HepG2 (cell line): Measurements from ENCODE around the gene MYBL2. TPM values are rescaled to one million over a fixed set of nuclear protein-coding genes. Genes with fewer than 3 reads are reported as not detected.

ENCODE experiments used
- ATAC-seq: fragments of 200-7000 bp; cut with Tn5 transposase; 3 replicates; pipeline ENCODE4 v1.9.1; 2020; ENCODE audit warnings: mild to moderate bottlenecking, moderate library complexity
- BruUV-seq: library from RNA; stranded (reverse); fragments of 400-500 nt; replicated peaks from 2 replicates; lab custom pipeline; 2021; lab: Mats Ljungman, UMichigan
- CTCF ChIA-PET: fragments of 300-600 bp; formaldehyde crosslinking; extraction: SDS; loops from one replicate; lab custom pipeline; 2021; ENCODE audit warnings: low total read pairs, inconsistent platforms, low intra/inter-chr PET ratio; lab: Yijun Ruan, JAX
- POLR2A ChIA-PET: fragments of 350-600 bp; sonication (Branson Sonifier 250); formaldehyde crosslinking; loops from one replicate; lab custom pipeline; 2020; ENCODE audit warnings: antibody characterized with exemption, inconsistent platforms; lab: Yijun Ruan, JAX
- DNase-seq: peaks from one replicate; pipeline ENCODE4 v3.0.0-alpha.2; 2015; ENCODE audit warnings: low spot score
- FAIRE-seq: peaks from 3 replicates; lab custom pipeline; 2011; peaks lifted over from hg19 to GRCh38; lab: Jason Lieb, UNC
- H2AFZ ChIP-seq: one replicate; pipeline ENCODE4 v1.6.1; 2011; ENCODE audit warnings: low read length, inconsistent platforms
- H3K27ac ChIP-seq: fragments of 300-600 bp; 3 replicates; pipeline ENCODE4 v1.8.0; 2011; ENCODE audit warnings: mixed run types, mild to moderate bottlenecking, mixed read lengths, low read length, inconsistent platforms; ENCODE audit not compliant: insufficient read depth; ENCODE audit errors: extremely low read length
- H3K27me3 ChIP-seq, 2 experiments: fragments of 200-600 bp in 1 of 2; 2 replicates in 1 of 2; 3 replicates in 1 of 2; pipeline versions ENCODE4 v1.6.0 to v1.8.0; 2011; ENCODE audit warnings: low read length in 2 of 2, mild to moderate bottlenecking in 2 of 2, moderate library complexity in 2 of 2, inconsistent platforms in 1 of 2; ENCODE audit not compliant: insufficient read depth in 2 of 2, control insufficient read depth in 1 of 2
- H3K36me3 ChIP-seq, 2 experiments: fragments of 200-600 bp in 1 of 2; replicated peaks in 1 of 2; 2 replicates in 1 of 2; 3 replicates in 1 of 2; pipeline versions ENCODE4 v1.5.1 to v1.8.0; 2011; ENCODE audit warnings: low read length in 2 of 2, inconsistent platforms in 1 of 2; ENCODE audit not compliant: insufficient read depth in 2 of 2, control insufficient read depth in 1 of 2
- H3K4me1 ChIP-seq: 2 replicates; pipeline ENCODE4 v1.5.1; 2012; ENCODE audit warnings: low read length, inconsistent platforms; ENCODE audit not compliant: insufficient read depth
- H3K4me2 ChIP-seq: 2 replicates; pipeline ENCODE4 v1.6.0; 2011; ENCODE audit warnings: low read depth, low read length, inconsistent platforms
- H3K4me3 ChIP-seq, 3 experiments: fragments of 200-600 bp in 1 of 3; sonication (generic), shearing (Covaris generic) in 1 of 3; replicated peaks in 1 of 3; 2 replicates each; pipeline ENCODE4 v1.5.1; 2011 to 2016; ENCODE audit warnings: low read length in 3 of 3, inconsistent platforms in 2 of 3, low read depth in 2 of 3, mild to moderate bottlenecking in 2 of 3, control low read depth in 1 of 3, mixed read lengths in 1 of 3; ENCODE audit not compliant: insufficient read depth in 1 of 3
- H3K79me2 ChIP-seq: one replicate; pipeline ENCODE4 v1.6.1; 2011; ENCODE audit warnings: low read length, inconsistent platforms; ENCODE audit not compliant: insufficient read depth
- H3K9ac ChIP-seq: 2 replicates; pipeline ENCODE4 v1.6.0; 2011; ENCODE audit warnings: mild to moderate bottlenecking, low read depth, low read length, inconsistent platforms; ENCODE audit not compliant: insufficient read depth
- H3K9me3 ChIP-seq: 2 replicates; pipeline ENCODE4 v1.5.1; 2012; ENCODE audit warnings: mild to moderate bottlenecking, low read length
- H4K20me1 ChIP-seq: 2 replicates; pipeline ENCODE4 v1.6.0; 2011; ENCODE audit warnings: inconsistent platforms, mild to moderate bottlenecking, low read length, moderate library complexity; ENCODE audit not compliant: insufficient read depth
- CHCHD3 ChIP-seq: sonication (generic); formaldehyde crosslinking; IDR thresholded peaks from 2 replicates; pipeline ENCODE4 v1.8.0; 2022; ENCODE audit warnings: mild to moderate bottlenecking, missing genetic modification reagents, moderate library complexity
- FOXO4 ChIP-seq: sonication (generic); formaldehyde crosslinking; conservative IDR thresholded peaks from 2 replicates; pipeline ENCODE4 v1.8.1; 2023; ENCODE audit warnings: missing genetic modification reagents
- GFI1 ChIP-seq: sonication (generic); formaldehyde crosslinking; IDR thresholded peaks from 2 replicates; pipeline ENCODE4 v1.5.0; 2020; ENCODE audit warnings: missing genetic modification reagents, mild to moderate bottlenecking, borderline replicate concordance
- ISL2 ChIP-seq: sonication (generic); formaldehyde crosslinking; IDR thresholded peaks from 2 replicates; pipeline ENCODE4 v1.5.0; 2020; ENCODE audit warnings: missing genetic modification reagents
- RBAK ChIP-seq: sonication (generic); formaldehyde crosslinking; IDR thresholded peaks from 2 replicates; pipeline ENCODE4 v1.5.1; 2020; ENCODE audit warnings: mild to moderate bottlenecking, missing genetic modification reagents
- SALL1 ChIP-seq: sonication (generic); formaldehyde crosslinking; IDR thresholded peaks from 2 replicates; pipeline ENCODE4 v1.8.0; 2022; ENCODE audit warnings: mild to moderate bottlenecking, missing genetic modification reagents
- ZNF407 ChIP-seq: sonication (generic); formaldehyde crosslinking; IDR thresholded peaks from one replicate; pipeline ENCODE4 v1.5.1; 2020; ENCODE audit warnings: mild to moderate bottlenecking, missing genetic modification reagents; ENCODE audit errors: not compliant biosample characterization
- ZNF468 ChIP-seq: sonication (generic); formaldehyde crosslinking; IDR thresholded peaks from 2 replicates; pipeline ENCODE4 v1.8.0; 2022; ENCODE audit warnings: mild to moderate bottlenecking, moderate library complexity, missing genetic modification reagents
- ZNF510 ChIP-seq: sonication (generic); formaldehyde crosslinking; IDR thresholded peaks from 2 replicates; pipeline ENCODE4 v1.4.0; 2020; ENCODE audit warnings: low read depth, mild to moderate bottlenecking, missing genetic modification reagents
- WGBS: methylation state at CpG from one replicate; pipeline ENCODE4 v1.1.6; 2017; ENCODE audit warnings: low lambda C conversion rate; 5-methylcytosine and 5-hydroxymethylcytosine counted together
- in situ Hi-C: cut with HindIII; loops from 2 replicates; pipeline ENCODE4 v1.10.0; 2017; ENCODE audit warnings: low pct_unique_long_range_greater_than_20kb; ENCODE audit not compliant: extremely low pct_ligation_motif_present
- intact Hi-C: fragments of 100-400 bp; cut with micrococcal nuclease; formaldehyde crosslinking; loops from one replicate; pipeline ENCODE4 v1.10.0; 2022; ENCODE audit not compliant: unreplicated experiment
- polyA plus RNA-seq, 8 experiments: library from polyadenylated mRNA; depleted of rRNA in 3 of 8; stranded (reverse) in 7 of 8; unstranded in 1 of 8; fragments of >200 nt; fragmentation: Illumina TruSeq in 4 of 8; extraction: Trizol in 4 of 8; gene quantifications; 2 replicates each; pipeline versions ENCODE4 v1.2.1 to v1.2.3, GENCODE V29; 2011 to 2016; ENCODE audit warnings: low read depth in 4 of 8, missing spikeins in 1 of 8, mixed read lengths in 1 of 8; ENCODE audit not compliant: insufficient read depth in 1 of 8
- total RNA-seq, 5 experiments: library from RNA; depleted of rRNA; stranded (reverse); fragments of >200 nt; fragmentation: Illumina TruSeq; extraction: Trizol; gene quantifications; 2 replicates each; pipeline ENCODE4 v1.2.3, GENCODE V29; 2016; ENCODE audit warnings: low read depth in 1 of 5

MYBL2 gene
- total and polyA plus RNA-seq, 2 of the 13 experiments (the other 11 are each of a cell fraction or from before 2014, with no cell fraction given), result 11.9 to 66.2 TPM

- intact Hi-C loops, result loop anchor here (10.0 kb wide), 1 partner anchor 485 kb away; no protein-coding TSS in a partner anchor
- TF ChIP-seq RBAK (CRISPR knock-in tag) (peak; percentile 90), ZNF510 (CRISPR knock-in tag) (no peak)
- TF ChIP-seq, all 625 proteins: peak for 1
- Histone ChIP-seq H3K4me3 (no peak overlapping the region), H3K9me3 (no peaks in the 10 kb centered on the region), H3K4me1 (peaks cover 22% of the 10 kb centered on the region), H3K27ac (no peak overlapping the region), H4K20me1 (no peaks in the 10 kb centered on the region), H3K4me2 (no peak overlapping the region), H3K79me2 (no peaks in the 10 kb centered on the region), H3K27me3 (peaks cover 0 to 8% of the 10 kb centered on the region in 2 experiments; a peak in 1 of 5 replicates), H3K9ac (no peak overlapping the region), H3K36me3 (peaks cover 7% of the 10 kb centered on the region in 2 experiments; a peak in 2 of 5 replicates), H2AFZ (no peak overlapping the region)
- WGBS, result 21% methylated on average over 1 of the region's 1 CpG
- in situ Hi-C loops, result no loop called here
- ATAC-seq (no peak), FAIRE-seq (no peak), DNase-seq (no peak)
- CTCF ChIA-PET, result no interaction called here
- POLR2A ChIA-PET, result no interaction called here
- BruUV-seq, result no TSS peak
Observed at GRCh38 chr20:43720007-43720406, 53.1 kb downstream of the MYBL2 start.

- no peaks in the 10 kb centered on the region for H3K79me2 ChIP-seq
- H3K9me3 ChIP-seq, result no peaks in the 10 kb centered on the region
- CTCF ChIA-PET, result no interaction called here
- BruUV-seq, result no TSS peak
- DNase-seq (no peak), ATAC-seq (peak; percentile 26), FAIRE-seq (no peak)
- WGBS, result 0% methylated on average over 2 of the region's 2 CpGs
- POLR2A ChIA-PET, result no interaction called here
- no peaks in the 10 kb centered on the region for H4K20me1 ChIP-seq
- peak overlapping the region in 1 of 3 experiments; percentile 40; a peak in 1 of 6 replicates for H3K4me3 ChIP-seq
- H3K9ac ChIP-seq, result no peak overlapping the region
- H3K27me3 ChIP-seq, result peaks cover 0 to 10% of the 10 kb centered on the region in 2 experiments; a peak in 1 of 5 replicates
- in situ Hi-C loops (no loop called here), intact Hi-C loops (loop anchor here (10.0 kb wide), 1 partner anchor 484 kb away; no protein-coding TSS in a partner anchor)
- H2AFZ ChIP-seq, result peak overlapping the region; percentile 17
- H3K4me2 ChIP-seq, result peak overlapping the region; percentile 64; the same call in 1 of the 2 replicates
- H3K36me3 ChIP-seq, result no peaks in the 10 kb centered on the region; a peak in 1 of 5 replicates
- H3K4me1 ChIP-seq, result peaks cover 32% of the 10 kb centered on the region
- no peak overlapping the region for H3K27ac ChIP-seq
- no peak for TF ChIP-seq GFI1 (CRISPR knock-in tag)
- no peak for TF ChIP-seq ISL2 (CRISPR knock-in tag)
- TF ChIP-seq FOXO4 (CRISPR knock-in tag), result no peak
- TF ChIP-seq ZNF468 (CRISPR knock-in tag), result no peak
- no peak for TF ChIP-seq CHCHD3 (CRISPR knock-in tag)
- TF ChIP-seq SALL1, result peak; percentile 25; the same call in 1 of the 2 replicates
- TF ChIP-seq ZNF407 (CRISPR knock-in tag), result no peak
Observed at GRCh38 chr20:43721097-43721428, 54.1 kb downstream of the MYBL2 start.
